B cell (primary cell): ENCODE measurements around the gene TIGD3. TPM values are rescaled to one million over a fixed set of nuclear protein-coding genes. Genes with fewer than 3 reads are reported as not detected.

ENCODE experiments used
- ATAC-seq: fragments of 200-7000 bp; cut with Tn5 transposase; one replicate; pipeline ENCODE4 v1.10.0; 2021; ENCODE audit warnings: low read depth, mild to moderate bottlenecking, moderate number of reproducible peaks, moderate library complexity
- CTCF ChIA-PET: fragments of 350-600 bp; sonication (Branson Sonifier 250); formaldehyde crosslinking; loops from one replicate; lab custom pipeline; 2021; ENCODE audit warnings: antibody characterized with exemption, inconsistent platforms; lab: Charles Lee
- POLR2A ChIA-PET: fragments of 350-600 bp; sonication (Branson Sonifier 250); formaldehyde crosslinking; loops from one replicate; lab custom pipeline; 2021; ENCODE audit warnings: antibody characterized with exemption; lab: Charles Lee
- DNase-seq: peaks from one replicate; pipeline ENCODE4 v3.0.0; 2013
- H2AFZ ChIP-seq: 2 replicates; pipeline ENCODE4 v1.6.1; 2012; ENCODE audit warnings: mild to moderate bottlenecking, low read depth, low read length; ENCODE audit not compliant: insufficient read depth, poor library complexity, severe bottlenecking
- H3K27ac ChIP-seq, 2 donors: 1 replicate in 1 of 2; 2 replicates in 1 of 2; pipeline ENCODE4 v1.5.1; 2012 to 2013; ENCODE audit warnings: low read length in 2 of 2, mild to moderate bottlenecking in 2 of 2, moderate library complexity in 1 of 2
- H3K27me3 ChIP-seq, 4 experiments: fragments of 200-600 bp in 1 of 4; sonication (generic) in 1 of 4; replicated peaks in 1 of 4; 1 replicate in 2 of 4; 2 replicates in 2 of 4; pipeline versions ENCODE4 v1.6.1 to v1.7.0; 2013 to 2016; ENCODE audit warnings: low read length in 3 of 4, mild to moderate bottlenecking in 2 of 4, mixed read lengths in 1 of 4, moderate library complexity in 1 of 4; ENCODE audit not compliant: insufficient read depth in 4 of 4, control insufficient read depth in 3 of 4; ENCODE audit errors: control extremely low read depth in 1 of 4
- H3K36me3 ChIP-seq, 2 experiments: replicated peaks in 1 of 2; 1 replicate in 1 of 2; 2 replicates in 1 of 2; pipeline versions ENCODE4 v1.6.1 to v1.7.1; 2013; ENCODE audit warnings: low read length in 1 of 2; ENCODE audit not compliant: insufficient read depth in 2 of 2, control insufficient read depth in 1 of 2; ENCODE audit errors: control extremely low read depth in 1 of 2, extremely low read depth in 1 of 2
- H3K4me1 ChIP-seq, 2 donors: fragments of 200-600 bp in 1 of 2; sonication (generic) in 1 of 2; 1 replicate in 1 of 2; 2 replicates in 1 of 2; pipeline versions ENCODE4 v1.5.1 to v1.6.1; 2013 to 2017; ENCODE audit warnings: low read length in 2 of 2; ENCODE audit not compliant: control insufficient read depth in 2 of 2, insufficient read depth in 2 of 2
- H3K4me2 ChIP-seq: replicated peaks from 2 replicates; pipeline ENCODE3; 2012; ENCODE audit warnings: mild to moderate bottlenecking, low read depth, low read length; ENCODE audit not compliant: poor library complexity, severe bottlenecking
- H3K4me3 ChIP-seq, 5 experiments: fragments of 200-600 bp in 1 of 5; sonication (generic) in 1 of 5; 1 replicate in 3 of 5; 2 replicates in 2 of 5; pipeline versions ENCODE4 v1.5.1 to v1.7.0; 2011 to 2016; ENCODE audit warnings: low read length in 4 of 5, mild to moderate bottlenecking in 4 of 5, low read depth in 2 of 5, control low read depth in 1 of 5, moderate library complexity in 1 of 5; ENCODE audit not compliant: insufficient read depth in 1 of 5; ENCODE audit errors: control extremely low read depth in 1 of 5, extremely low read depth in 1 of 5
- H3K79me2 ChIP-seq: fragments of 200-600 bp; sonication (generic); one replicate; pipeline ENCODE4 v1.6.0; 2016; ENCODE audit warnings: low read length; ENCODE audit not compliant: control insufficient read depth, insufficient read depth
- H3K9ac ChIP-seq: fragments of 200-600 bp; sonication (generic); 2 replicates; pipeline ENCODE4 v1.6.1; 2017; ENCODE audit warnings: mild to moderate bottlenecking, low read length, moderate library complexity
- H3K9me3 ChIP-seq, 3 donors: one replicate each; pipeline versions ENCODE4 v1.6.1 to v1.7.1; 2013; ENCODE audit warnings: low read length in 2 of 3; ENCODE audit not compliant: control insufficient read depth in 2 of 3, insufficient read depth in 1 of 3; ENCODE audit errors: control extremely low read depth in 1 of 3
- H4K20me1 ChIP-seq: 2 replicates; pipeline ENCODE4 v1.6.0; 2012; ENCODE audit warnings: mild to moderate bottlenecking, low read length; ENCODE audit not compliant: insufficient read depth, control insufficient read depth, poor library complexity, severe bottlenecking
- H3K27ac Mint-ChIP-seq: one replicate; pipeline ENCODE4 v1.8.0; 2021; ENCODE audit warnings: mixed read lengths
- H3K27me3 Mint-ChIP-seq: one replicate; pipeline ENCODE4 v1.8.0; 2021; ENCODE audit warnings: mixed read lengths
- H3K4me1 Mint-ChIP-seq: one replicate; pipeline ENCODE4 v1.8.0; 2021; ENCODE audit warnings: mixed read lengths
- H3K4me3 Mint-ChIP-seq: one replicate; pipeline ENCODE4 v1.8.0; 2021; ENCODE audit warnings: mixed read lengths
- H3K9me3 Mint-ChIP-seq: one replicate; pipeline ENCODE4 v1.8.0; 2022; ENCODE audit warnings: mixed read lengths; ENCODE audit not compliant: insufficient read depth
- EZH2 ChIP-seq: IDR thresholded peaks from 2 replicates; pipeline ENCODE4 v1.6.1; 2012; ENCODE audit warnings: borderline replicate concordance, low read depth, mild to moderate bottlenecking, moderate library complexity, low read length; ENCODE audit not compliant: insufficient read depth, poor library complexity, severe bottlenecking
- WGBS: methylation state at CpG from one replicate; pipeline ENCODE4 v1.1.5; 2013; ENCODE audit warnings: missing lambda C conversion rate; ENCODE audit not compliant: insufficient coverage; 5-methylcytosine and 5-hydroxymethylcytosine counted together
- intact Hi-C: fragments of 100-400 bp; cut with micrococcal nuclease; formaldehyde crosslinking; loops from one replicate; pipeline ENCODE4 v1.10.0; 2022
- polyA plus RNA-seq: library from polyadenylated mRNA; depleted of rRNA; stranded (reverse); fragments of >200 nt; gene quantifications from 2 replicates; pipeline ENCODE4 v1.2.3, GENCODE V29; 2012
- total RNA-seq, 2 donors: library from RNA; stranded (reverse); fragments of 120-200 nt in 1 of 2; gene quantifications; 1 replicate in 1 of 2; 2 replicates in 1 of 2; pipeline versions ENCODE4 v1.2.3 to v1.2.4, GENCODE V29; 2013 to 2022
- TF ChIP-seq, protein P1 (sequence below): fragments of 200-600 bp; IDR thresholded peaks from one replicate; pipeline ENCODE4 v1.8.0; 2022; ENCODE audit warnings: antibody characterized with exemption, mild to moderate bottlenecking

TIGD3 gene
- total and polyA plus RNA-seq, 2 donors (not counting 1 experiment from before 2014, with no cell fraction given) = 3.8 to 6.1 TPM

DNA sequence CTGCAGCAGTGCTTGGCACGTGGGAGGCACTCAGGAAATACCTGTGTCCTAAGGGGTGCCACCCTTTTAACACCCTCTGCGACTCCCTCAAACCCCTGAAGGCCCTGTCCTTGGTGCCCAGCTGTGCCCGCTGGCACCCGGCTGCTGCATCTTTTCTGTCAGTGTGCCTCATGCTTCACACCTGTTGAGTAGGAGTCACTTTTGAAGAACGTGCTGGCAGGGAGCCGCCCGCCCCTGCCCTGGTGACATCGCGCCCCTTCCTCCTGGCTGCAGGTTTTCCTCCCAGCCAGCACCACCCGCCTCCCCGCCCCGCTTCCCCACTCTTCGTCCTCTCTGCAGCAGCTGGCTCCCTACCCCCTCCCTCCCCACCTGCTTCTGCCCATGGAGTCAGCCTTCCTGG, 49.7 kb downstream of the TIGD3 start:
- peaks cover 0 to 44% of the 10 kb centered on the region in 2 experiments for H3K36me3 ChIP-seq
- peak overlapping the region; percentile 27 for H3K9ac ChIP-seq
- H3K79me2 ChIP-seq = peaks cover 14% of the 10 kb centered on the region
- CTCF ChIA-PET = interaction anchor here (0.7 to 8.0 kb wide), 5 partner anchors 13 to 167 kb away, joined by 3 to 66 read pairs (median 3); no protein-coding TSS in a partner anchor
- peak overlapping the region in 1 of 5 experiments; percentile 22 for H3K4me3 ChIP-seq
- Mint-ChIP-seq H3K4me3 (peak overlapping the region; percentile 71), H3K4me1 (peaks cover 44% of the 10 kb centered on the region), H3K27ac (peak overlapping the region; percentile 96), H3K9me3 (no peaks in the 10 kb centered on the region), H3K27me3 (no peaks in the 10 kb centered on the region)
- WGBS = 11% methylated on average over 13 of the region's 13 CpGs
- TF ChIP-seq, protein P1, sequence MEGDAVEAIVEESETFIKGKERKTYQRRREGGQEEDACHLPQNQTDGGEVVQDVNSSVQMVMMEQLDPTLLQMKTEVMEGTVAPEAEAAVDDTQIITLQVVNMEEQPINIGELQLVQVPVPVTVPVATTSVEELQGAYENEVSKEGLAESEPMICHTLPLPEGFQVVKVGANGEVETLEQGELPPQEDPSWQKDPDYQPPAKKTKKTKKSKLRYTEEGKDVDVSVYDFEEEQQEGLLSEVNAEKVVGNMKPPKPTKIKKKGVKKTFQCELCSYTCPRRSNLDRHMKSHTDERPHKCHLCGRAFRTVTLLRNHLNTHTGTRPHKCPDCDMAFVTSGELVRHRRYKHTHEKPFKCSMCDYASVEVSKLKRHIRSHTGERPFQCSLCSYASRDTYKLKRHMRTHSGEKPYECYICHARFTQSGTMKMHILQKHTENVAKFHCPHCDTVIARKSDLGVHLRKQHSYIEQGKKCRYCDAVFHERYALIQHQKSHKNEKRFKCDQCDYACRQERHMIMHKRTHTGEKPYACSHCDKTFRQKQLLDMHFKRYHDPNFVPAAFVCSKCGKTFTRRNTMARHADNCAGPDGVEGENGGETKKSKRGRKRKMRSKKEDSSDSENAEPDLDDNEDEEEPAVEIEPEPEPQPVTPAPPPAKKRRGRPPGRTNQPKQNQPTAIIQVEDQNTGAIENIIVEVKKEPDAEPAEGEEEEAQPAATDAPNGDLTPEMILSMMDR = no peak
- no peak for TF ChIP-seq EZH2
- peaks cover 39 to 62% of the 10 kb centered on the region in 2 donors for H3K4me1 ChIP-seq
- no peaks in the 10 kb centered on the region for H4K20me1 ChIP-seq
- H3K9me3 ChIP-seq = no peaks in the 10 kb centered on the region
- H3K4me2 ChIP-seq = peak overlapping the region; percentile 70
- H2AFZ ChIP-seq = no peak overlapping the region
- H3K27me3 ChIP-seq = no peaks in the 10 kb centered on the region
- intact Hi-C loops = no loop called here
- POLR2A ChIA-PET = interaction anchor here (0.5 to 3.1 kb wide), 17 partner anchors 11 to 307 kb away, joined by 3 to 32 read pairs (median 4); partner anchors contain the start of genes FAM89B, FRMD8, MALAT1 and NEAT1
- ATAC-seq (no peak), DNase-seq (peak; percentile 47)
- H3K27ac ChIP-seq = peak overlapping the region; percentile 81 to 86

DNA sequence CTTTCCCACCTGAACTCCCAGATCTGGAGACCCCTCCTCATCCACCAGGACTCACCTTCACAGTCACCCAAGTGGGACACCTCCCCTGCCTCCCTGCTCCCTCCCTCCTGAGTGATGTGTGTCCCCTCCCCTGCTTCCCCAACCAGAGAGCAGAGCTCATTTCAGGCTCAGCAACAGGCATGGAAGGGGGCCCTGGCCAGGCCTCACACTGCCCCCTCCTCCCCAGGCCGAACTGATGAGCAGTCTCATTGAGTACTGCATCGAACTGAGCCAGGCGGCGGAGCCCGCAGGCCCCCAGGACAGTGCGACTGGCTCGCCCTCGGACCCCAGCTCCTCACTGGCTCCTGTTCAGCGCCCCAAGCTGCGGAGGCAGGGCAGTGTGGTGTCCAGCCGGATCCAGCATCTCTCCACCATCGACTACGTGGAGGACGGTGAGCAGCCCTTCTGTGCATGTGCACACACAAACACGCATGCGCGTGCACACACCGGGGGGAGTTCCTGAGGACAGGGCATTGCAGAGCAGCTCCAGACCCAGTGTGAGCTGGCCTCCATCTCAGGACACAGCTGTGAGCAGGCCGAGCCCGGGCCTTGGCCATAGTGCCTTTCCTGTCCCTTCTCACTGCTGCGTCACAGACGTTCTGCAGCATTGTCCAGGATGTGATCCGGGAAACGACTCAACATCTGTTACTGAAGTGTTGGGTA, 50.2 kb downstream of the TIGD3 start:
- Mint-ChIP-seq H3K4me3 (peak overlapping the region; percentile 71), H3K27ac (peak overlapping the region; percentile 96), H3K9me3 (no peaks in the 10 kb centered on the region), H3K27me3 (no peaks in the 10 kb centered on the region), H3K4me1 (peaks cover 45% of the 10 kb centered on the region)
- POLR2A ChIA-PET = interaction anchor here (0.5 to 2.8 kb wide), 9 partner anchors 13 to 103 kb away, joined by 3 to 15 read pairs (median 4); partner anchors contain the start of gene MALAT1
- Histone ChIP-seq H3K4me2 (peak overlapping the region; percentile 70), H3K9ac (no peak overlapping the region), H3K27me3 (no peaks in the 10 kb centered on the region), H2AFZ (no peak overlapping the region), H3K4me1 (peaks cover 39 to 65% of the 10 kb centered on the region in 2 donors), H3K79me2 (peaks cover 16% of the 10 kb centered on the region), H3K27ac (peak overlapping the region; percentile 81 to 86), H3K36me3 (peaks cover 3 to 44% of the 10 kb centered on the region in 2 experiments), H4K20me1 (no peaks in the 10 kb centered on the region), H3K4me3 (no peak overlapping the region), H3K9me3 (no peaks in the 10 kb centered on the region)
- no peak for DNase-seq
- 90% methylated on average over 24 of the region's 24 CpGs for WGBS
- TF ChIP-seq EZH2 = no peak
- TF ChIP-seq, protein P1 = no peak
- CTCF ChIA-PET = interaction anchor here (0.7 to 8.0 kb wide), 3 partner anchors 12 to 167 kb away, joined by 3 to 66 read pairs (median 3); no protein-coding TSS in a partner anchor
- intact Hi-C loops = no loop called here
- no peak for ATAC-seq
